Lower lobe of right lung (tissue), 2 donors: ENCODE data around the gene MRPL51. TPM values are rescaled to one million over a fixed set of nuclear protein-coding genes. Genes with fewer than 3 reads are reported as not detected.
"Not testable (repeated sequence)": the region's sequence is repeated elsewhere in the genome, so short reads cannot be mapped to it uniquely, and the experiment has no call there.

ENCODE experiments used
- ATAC-seq, 2 donors: fragments of 200-7000 bp; cut with Tn5 transposase; one replicate each; pipeline ENCODE4 v1.9.1; 2020 to 2022; ENCODE audit warnings: mild to moderate bottlenecking in 2 of 2, moderate library complexity in 2 of 2
- DNase-seq: peaks from one replicate; pipeline ENCODE4 v3.0.0-alpha.2; 2020
- H3K27ac ChIP-seq: fragments of 200-600 bp; one replicate; pipeline ENCODE4 v1.8.0; 2022
- H3K27me3 ChIP-seq: fragments of 200-600 bp; one replicate; pipeline ENCODE4 v1.8.0; 2022; ENCODE audit warnings: low read depth
- H3K36me3 ChIP-seq: fragments of 200-600 bp; one replicate; pipeline ENCODE4 v1.8.0; 2022; ENCODE audit warnings: mild to moderate bottlenecking
- H3K4me1 ChIP-seq: fragments of 200-600 bp; one replicate; pipeline ENCODE4 v1.8.0; 2022
- H3K4me3 ChIP-seq: fragments of 200-600 bp; one replicate; pipeline ENCODE4 v1.8.0; 2022; ENCODE audit warnings: mild to moderate bottlenecking
- H3K9me3 ChIP-seq: fragments of 200-600 bp; one replicate; pipeline ENCODE4 v1.8.0; 2022
- intact Hi-C: fragments of 100-400 bp; cut with DNase I; formaldehyde crosslinking; loops from one replicate; pipeline ENCODE4 v1.11.0; 2022
- total RNA-seq: library from RNA; stranded (reverse); fragmentation: NEBNext Ultra II Directional; extraction: Animal tissue kit (Norgen Biotek cat#: 25700); gene quantifications from one replicate; pipeline ENCODE4 v1.2.1, GENCODE V29; 2021
- TF ChIP-seq, protein P1 (sequence below): fragments of 200-600 bp; IDR thresholded peaks from one replicate; pipeline ENCODE4 v1.8.0; 2022; ENCODE audit warnings: antibody characterized with exemption, mild to moderate bottlenecking
- donor health status: DM: no; HTN: yes; CAD: no; lungs with severe emphysema.

Gene MRPL51
- total RNA-seq, 1 donor from 2014 or later = 121 TPM

DNA sequence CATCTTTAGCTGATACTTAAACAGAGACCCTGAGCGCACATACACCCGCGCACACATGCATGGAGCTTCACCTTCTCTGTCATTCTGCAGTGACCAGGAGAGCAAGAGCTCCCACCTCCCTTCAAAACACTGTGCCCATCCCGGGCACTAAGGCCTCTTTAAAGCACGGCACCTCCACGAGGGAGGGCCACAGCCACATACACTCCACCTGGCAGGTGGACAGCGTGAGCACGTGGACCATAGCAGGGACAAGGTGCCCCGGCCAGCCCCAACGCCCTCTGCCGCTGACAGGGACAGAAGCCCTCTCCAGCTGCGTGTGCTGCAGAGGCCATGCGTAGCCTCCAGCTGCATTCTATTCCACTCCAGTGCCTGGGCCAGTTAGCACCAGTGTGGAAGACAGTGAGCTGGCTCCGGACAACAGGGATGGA is 46.7 kb upstream of the MRPL51 start:
- H3K4me3 ChIP-seq = no peak overlapping the region
- intact Hi-C loops = no loop called here
- H3K27me3 ChIP-seq = no peaks in the 10 kb centered on the region
- H3K9me3 ChIP-seq = no peaks in the 10 kb centered on the region
- peaks cover 70% of the 10 kb centered on the region for H3K36me3 ChIP-seq
- ATAC-seq (no peak), DNase-seq (no peak)
- peak overlapping the region; percentile 82 for H3K27ac ChIP-seq
- H3K4me1 ChIP-seq = peaks cover 54% of the 10 kb centered on the region
- TF ChIP-seq, protein P1, sequence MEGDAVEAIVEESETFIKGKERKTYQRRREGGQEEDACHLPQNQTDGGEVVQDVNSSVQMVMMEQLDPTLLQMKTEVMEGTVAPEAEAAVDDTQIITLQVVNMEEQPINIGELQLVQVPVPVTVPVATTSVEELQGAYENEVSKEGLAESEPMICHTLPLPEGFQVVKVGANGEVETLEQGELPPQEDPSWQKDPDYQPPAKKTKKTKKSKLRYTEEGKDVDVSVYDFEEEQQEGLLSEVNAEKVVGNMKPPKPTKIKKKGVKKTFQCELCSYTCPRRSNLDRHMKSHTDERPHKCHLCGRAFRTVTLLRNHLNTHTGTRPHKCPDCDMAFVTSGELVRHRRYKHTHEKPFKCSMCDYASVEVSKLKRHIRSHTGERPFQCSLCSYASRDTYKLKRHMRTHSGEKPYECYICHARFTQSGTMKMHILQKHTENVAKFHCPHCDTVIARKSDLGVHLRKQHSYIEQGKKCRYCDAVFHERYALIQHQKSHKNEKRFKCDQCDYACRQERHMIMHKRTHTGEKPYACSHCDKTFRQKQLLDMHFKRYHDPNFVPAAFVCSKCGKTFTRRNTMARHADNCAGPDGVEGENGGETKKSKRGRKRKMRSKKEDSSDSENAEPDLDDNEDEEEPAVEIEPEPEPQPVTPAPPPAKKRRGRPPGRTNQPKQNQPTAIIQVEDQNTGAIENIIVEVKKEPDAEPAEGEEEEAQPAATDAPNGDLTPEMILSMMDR = no peak

DNA sequence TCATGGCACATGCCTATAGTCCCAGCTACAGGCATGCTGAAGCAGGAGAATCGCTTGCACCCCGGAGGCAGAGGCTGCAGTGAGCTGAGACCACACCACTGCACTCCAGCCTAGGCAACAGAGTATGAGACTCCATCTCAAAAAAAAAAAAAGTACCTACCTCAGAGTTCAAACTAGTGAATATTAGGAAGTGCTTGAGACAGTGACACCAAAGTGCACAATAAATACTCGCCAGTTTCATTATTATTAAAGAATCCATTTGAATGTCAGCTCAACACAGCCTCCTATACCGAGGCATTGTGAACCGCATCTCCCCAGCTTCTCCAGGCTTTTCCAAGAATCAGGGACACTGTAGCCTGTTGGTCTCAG is 46.2 kb upstream of the MRPL51 start:
- Histone ChIP-seq H3K27me3 (no peaks in the 10 kb centered on the region), H3K4me3 (no peak overlapping the region), H3K4me1 (peaks cover 54% of the 10 kb centered on the region), H3K9me3 (no peaks in the 10 kb centered on the region), H3K27ac (no peak overlapping the region), H3K36me3 (peaks cover 65% of the 10 kb centered on the region)
- TF ChIP-seq, protein P1 = no peak
- ATAC-seq (no peak), DNase-seq (no peak)
- intact Hi-C loops = no loop called here

DNA sequence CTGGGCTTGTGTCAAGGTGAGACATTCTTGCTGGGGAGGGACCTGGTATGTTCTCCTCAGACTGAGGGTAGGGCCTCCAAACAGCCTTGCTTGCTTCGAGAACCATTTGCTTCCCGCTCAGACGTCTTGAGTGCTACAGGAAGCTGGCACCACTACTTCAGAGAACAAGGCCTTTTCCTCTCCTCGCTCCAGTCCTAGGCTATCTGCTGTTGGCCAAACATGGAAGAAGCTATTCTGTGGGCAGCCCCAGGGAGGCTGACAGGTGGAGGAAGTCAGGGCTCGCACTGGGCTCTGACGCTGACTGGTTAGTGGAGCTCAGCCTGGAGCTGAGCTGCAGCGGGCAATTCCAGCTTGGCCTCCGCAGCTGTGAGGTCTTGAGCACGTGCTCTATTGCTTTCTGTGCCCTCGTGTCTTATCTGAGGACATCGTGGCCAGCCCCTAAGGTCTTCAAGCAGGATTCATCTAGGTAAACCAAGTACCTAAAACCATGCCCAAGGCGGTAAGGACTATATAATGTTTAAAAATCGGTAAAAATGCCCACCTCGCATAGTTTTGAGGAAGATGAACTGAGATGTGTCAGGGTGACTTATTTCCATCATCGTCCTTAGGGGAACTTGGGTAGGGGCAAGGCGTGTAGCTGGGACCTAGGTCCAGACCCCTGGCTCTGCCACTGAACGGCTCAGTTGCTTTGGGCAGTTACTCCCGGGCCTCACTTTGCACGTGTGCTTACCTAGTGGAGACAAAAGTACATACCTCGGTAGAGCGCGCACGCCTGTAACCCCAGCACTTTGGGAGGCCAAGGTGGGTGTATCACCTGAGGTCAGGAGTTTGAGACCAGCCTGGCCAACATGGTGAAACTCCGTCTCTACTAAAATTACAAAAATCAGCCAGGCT is 45.6 kb upstream of the MRPL51 start:
- Histone ChIP-seq H3K36me3 (peaks cover 59% of the 10 kb centered on the region), H3K27ac (no peak overlapping the region), H3K4me3 (no peak overlapping the region), H3K4me1 (peaks cover 57% of the 10 kb centered on the region), H3K9me3 (no peaks in the 10 kb centered on the region), H3K27me3 (no peaks in the 10 kb centered on the region)
- TF ChIP-seq, protein P1 = no peak
- ATAC-seq (no peak), DNase-seq (no peak)
- intact Hi-C loops = no loop called here

DNA sequence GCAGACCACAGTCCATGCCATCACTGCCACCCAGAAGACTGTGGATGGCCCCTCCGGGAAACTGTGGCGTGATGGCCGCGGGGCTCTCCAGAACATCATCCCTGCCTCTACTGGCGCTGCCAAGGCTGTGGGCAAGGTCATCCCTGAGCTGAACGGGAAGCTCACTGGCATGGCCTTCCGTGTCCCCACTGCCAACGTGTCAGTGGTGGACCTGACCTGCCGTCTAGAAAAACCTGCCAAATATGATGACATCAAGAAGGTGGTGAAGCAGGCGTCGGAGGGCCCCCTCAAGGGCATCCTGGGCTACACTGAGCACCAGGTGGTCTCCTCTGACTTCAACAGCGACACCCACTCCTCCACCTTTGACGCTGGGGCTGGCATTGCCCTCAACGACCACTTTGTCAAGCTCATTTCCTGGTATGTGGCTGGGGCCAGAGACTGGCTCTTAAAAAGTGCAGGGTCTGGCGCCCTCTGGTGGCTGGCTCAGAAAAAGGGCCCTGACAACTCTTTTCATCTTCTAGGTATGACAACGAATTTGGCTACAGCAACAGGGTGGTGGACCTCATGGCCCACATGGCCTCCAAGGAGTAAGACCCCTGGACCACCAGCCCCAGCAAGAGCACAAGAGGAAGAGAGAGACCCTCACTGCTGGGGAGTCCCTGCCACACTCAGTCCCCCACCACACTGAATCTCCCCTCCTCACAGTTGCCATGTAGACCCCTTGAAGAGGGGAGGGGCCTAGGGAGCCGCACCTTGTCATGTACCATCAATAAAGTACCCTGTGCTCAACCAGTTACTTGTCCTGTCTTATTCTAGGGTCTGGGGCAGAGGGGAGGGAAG is 44.7 kb upstream of the MRPL51 start:
- peak overlapping the region; percentile 47 for H3K27ac ChIP-seq
- H3K4me3 ChIP-seq, intact Hi-C loops, H3K27me3 ChIP-seq, ATAC-seq, H3K9me3 ChIP-seq: not testable (repeated sequence)
- DNase-seq = peak; percentile 89
- peaks cover 50% of the 10 kb centered on the region for H3K36me3 ChIP-seq
- TF ChIP-seq, protein P1 = peak; percentile 88
- peaks cover 66% of the 10 kb centered on the region for H3K4me1 ChIP-seq

DNA sequence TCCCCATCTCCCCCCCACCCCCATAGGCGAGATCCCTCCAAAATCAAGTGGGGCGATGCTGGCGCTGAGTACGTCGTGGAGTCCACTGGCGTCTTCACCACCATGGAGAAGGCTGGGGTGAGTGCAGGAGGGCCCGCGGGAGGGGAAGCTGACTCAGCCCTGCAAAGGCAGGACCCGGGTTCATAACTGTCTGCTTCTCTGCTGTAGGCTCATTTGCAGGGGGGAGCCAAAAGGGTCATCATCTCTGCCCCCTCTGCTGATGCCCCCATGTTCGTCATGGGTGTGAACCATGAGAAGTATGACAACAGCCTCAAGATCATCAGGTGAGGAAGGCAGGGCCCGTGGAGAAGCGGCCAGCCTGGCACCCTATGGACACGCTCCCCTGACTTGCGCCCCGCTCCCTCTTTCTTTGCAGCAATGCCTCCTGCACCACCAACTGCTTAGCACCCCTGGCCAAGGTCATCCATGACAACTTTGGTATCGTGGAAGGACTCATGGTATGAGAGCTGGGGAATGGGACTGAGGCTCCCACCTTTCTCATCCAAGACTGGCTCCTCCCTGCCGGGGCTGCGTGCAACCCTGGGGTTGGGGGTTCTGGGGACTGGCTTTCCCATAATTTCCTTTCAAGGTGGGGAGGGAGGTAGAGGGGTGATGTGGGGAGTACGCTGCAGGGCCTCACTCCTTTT is 44.0 kb upstream of the MRPL51 start:
- no peak overlapping the region for H3K4me3 ChIP-seq
- peak overlapping the region; percentile 47 for H3K27ac ChIP-seq
- H3K4me1 ChIP-seq = peaks cover 74% of the 10 kb centered on the region
- ATAC-seq (no peak), DNase-seq (no peak)
- H3K27me3 ChIP-seq = no peaks in the 10 kb centered on the region
- TF ChIP-seq, protein P1 = no peak
- H3K36me3 ChIP-seq = peaks cover 50% of the 10 kb centered on the region
- intact Hi-C loops = no loop called here
- no peaks in the 10 kb centered on the region for H3K9me3 ChIP-seq
